ENCODE data around the gene ARHGEF40.

ARHGEF40 gene

DNA sequence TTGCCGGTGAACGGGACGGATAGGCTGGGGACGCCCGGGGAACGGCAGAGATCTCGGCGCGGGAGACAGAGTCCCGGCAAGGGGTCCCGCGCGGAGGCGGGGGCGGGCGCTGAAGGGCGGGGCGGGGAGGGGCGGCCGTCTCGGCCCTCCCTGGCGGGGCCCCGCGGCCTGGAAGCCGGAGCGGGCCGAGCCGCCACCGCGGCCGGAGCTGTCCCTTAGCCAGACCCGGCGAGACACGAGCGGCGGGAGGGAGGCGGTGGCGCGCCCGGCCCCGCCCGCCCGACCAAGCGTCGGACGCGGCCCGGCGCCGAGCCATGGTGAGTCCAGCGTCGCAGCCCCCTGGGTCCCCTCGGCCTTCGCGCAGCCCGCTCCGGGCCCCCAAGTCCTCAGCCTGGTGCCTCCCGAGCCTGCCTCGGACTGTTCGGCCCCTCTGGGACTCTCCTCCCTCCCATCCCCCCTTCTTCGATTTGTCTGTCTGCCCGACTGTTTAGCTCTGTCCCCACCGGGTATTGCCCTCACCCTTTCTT is at the start of gene ARHGEF40:
Gene ARHGEF40 (plus strand): TSS at position 222 of the 527 bp plus-strand sequence. CDS start 93 bp downstream, at position 315.
- DNase-seq (ENCODE audit: low read depth in 2 of 2) = no peak

DNA sequence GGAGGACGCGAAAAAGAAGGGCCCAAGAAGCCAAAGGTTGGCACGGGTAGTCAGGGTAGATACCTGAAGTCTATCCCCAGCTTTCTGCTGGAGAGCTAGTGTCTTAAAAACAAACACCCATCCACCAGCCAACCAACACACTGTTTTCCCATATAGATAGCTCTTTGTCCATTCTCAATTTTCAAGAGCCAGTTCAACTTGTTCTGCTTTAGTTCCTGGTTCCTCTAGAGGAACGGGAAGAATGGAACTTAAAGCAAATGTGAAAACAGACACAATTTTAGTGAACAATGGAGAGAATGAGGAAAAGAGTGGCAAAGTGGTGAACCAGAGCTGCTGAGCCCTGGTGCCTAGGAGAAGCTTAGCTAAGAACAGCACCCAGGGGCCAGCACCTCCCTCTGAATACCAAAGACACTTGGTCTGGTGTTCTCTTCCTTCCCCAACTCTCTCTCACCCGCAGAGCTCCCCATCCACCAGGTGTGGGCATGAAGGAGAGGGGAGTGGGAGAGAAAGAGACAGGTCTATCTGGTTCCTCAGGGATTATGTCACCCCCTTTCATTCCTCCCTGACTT is 49.0 kb upstream of the ARHGEF40 start:
- no peak for DNase-seq (ENCODE audit: low read depth in 2 of 2)

DNA sequence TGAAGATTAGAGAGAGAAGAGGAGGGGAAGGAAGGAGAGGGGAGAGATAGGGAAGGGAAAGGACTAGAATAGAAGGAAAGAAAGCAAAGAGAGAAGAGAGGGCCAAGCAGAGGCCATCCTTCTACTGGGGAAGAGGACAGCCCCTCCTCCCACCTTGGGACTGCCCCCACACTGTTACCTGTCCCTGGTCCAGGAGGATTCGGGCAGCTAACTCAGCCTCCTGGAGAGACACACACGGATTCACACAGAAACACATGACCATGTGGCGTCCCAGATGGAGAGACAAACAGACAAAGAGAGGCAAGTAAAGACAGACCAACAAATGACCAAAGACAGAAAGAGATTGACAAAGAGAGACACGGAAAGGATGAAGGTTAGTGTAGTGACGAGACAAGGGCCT is 47.4 kb upstream of the ARHGEF40 start:
- no peak for DNase-seq (ENCODE audit: low read depth in 2 of 2)

DNA sequence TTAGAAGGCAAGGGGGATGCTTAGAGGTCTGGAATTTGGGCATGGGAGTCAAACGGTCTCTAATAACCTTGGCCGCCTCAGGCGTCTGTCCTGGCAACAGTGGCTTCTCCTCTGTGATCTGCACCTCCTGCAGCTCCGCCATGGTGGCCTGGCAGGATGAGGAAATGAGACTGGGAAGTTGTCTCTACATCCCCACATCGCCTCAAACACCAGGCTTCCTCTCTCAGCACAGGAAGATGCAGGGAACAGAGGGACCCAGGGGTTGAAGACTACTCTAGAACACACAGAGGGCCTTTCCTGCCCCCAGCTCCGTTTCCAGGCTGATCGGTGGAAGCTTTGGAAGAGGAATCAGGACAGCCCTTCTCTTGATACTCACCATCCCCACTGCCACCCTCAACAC is 46.9 kb upstream of the ARHGEF40 start:
- no peak for DNase-seq (ENCODE audit: low read depth in 2 of 2)

DNA sequence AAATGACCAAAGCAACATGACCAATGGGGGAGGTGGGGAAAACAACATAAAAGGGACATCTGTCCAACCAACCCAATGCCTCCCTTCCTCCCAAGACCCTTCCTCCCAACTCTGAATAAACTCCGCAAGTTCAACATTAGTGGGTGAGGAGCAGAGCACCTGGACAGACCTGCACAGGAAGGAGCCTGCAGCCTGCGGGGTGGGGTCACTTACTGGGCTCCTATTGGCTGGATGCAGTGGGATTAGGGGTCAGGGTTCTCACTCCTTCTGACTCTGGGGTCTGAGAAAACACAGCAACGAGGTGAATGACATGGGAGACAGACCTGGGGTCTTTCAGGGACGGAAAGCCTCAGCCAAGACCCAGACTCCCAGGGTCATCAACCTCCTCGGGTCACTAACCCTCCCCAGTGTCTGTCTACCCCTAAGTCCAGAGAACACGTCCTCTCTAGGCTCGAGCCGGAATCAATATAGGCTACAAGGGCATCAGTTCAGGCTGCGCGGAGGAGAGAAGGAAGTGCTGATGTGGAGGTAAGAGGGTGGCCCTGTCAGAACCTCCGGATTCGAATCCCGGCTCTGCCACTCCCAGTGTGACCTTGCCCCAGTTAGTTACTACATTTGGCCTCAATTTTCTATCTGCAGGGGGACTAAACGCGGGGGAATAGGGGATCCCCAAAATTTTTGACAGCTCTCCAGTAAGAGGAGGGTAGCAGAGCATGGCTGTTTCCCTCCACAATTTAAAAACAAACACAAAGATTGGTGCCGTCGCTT is 46.1 kb upstream of the ARHGEF40 start:
- no peak for DNase-seq (ENCODE audit: low read depth in 2 of 2)

DNA sequence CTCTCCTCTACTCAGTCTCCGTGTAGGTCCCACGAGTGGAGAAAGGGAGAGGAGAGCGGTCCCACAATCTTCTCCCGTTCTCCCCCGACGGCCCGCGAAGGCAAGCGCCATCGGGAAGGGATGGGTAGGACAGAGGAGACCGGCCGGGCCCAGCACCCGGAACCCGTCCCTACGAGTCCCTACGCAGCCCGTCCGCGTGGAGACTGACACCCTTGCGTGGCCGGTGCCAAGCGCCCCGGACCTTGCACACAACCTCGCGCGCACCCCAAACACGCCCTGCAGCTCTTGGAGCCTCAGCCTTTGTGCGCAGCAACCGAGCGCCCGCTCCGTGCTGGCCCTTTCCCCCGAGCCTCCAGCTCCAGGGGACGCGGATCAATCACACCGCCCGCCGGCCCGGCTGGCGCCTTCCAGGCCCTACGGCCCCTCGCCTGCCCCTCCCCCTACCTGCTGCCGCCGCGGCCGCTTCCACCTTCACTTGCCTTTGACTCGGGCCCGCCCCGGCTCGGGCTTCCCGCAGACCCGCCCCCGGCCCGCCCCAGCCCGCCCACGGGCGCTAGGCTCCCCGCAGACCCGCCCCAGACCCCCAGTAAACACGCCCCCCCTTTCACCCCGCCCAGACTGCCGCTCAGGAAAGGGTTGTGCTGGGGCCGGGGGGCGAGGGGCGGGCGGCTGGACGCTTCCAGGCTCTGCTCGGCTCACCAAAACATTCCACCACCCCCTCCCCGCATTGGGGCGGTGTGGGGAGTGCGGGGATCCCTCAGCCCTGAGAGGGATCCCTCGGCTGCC is 45.3 kb upstream of the ARHGEF40 start, which contains the start of gene NDRG2:
Gene NDRG2 (minus strand): TSS at position 477 of the 786 bp plus-strand sequence. CDS start 1,746 bp downstream, outside the sequence.
- DNase-seq (ENCODE audit: low read depth in 2 of 2) = no peak

DNA sequence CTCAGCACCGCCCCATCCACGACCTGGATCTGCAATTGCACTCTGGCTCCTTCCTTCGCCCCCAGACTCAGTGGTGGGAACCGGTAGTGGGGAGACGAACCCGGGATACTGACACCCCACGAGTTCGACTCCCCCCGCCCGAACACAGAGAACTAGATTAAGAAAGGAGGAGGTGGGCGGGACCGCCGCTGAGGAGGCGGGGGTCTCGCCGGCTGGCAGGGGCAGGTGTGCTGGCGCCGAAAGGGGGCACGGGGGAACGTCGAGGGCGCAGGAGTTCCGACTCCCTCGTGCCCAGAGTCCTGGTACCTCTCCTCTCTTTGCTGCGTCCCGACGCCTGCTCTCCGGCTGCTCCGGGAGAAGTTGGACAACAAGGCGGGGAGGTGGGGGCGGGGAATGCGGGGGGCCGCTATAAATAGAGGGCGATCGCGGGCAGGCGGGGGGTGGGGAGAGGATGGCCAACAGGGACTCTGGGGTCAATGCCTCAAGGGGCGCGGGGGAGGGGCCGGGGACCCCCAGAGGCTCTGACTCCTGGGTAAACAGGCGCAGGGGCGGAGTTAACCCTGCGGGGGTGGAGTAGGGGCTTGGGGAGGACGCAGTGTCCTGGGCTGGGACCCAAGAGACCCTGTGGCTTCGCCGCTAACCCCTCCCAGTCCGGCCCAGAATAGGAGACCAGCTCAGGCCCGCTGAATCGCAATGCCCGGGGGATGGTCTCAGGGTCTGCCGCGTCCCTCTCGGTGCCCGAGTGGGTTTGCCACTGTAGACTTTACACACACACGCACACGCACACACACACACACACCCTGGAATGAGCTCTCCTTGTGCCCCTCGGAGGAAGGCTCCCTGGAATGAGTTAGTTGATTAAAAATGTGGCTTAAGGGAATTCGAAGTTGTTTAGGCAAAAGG is 44.5 kb upstream of the ARHGEF40 start:
- no peak for DNase-seq (ENCODE audit: low read depth in 2 of 2)

- no peak for DNase-seq (ENCODE audit: low read depth in 2 of 2)
These were observed 43.7 kb upstream of the ARHGEF40 start for GRCh38 chr14:21026274-21026987.

GRCh38 chr14:21026988-21027315 is 43.2 kb upstream of the ARHGEF40 start:
- DNase-seq (ENCODE audit: low read depth in 2 of 2) = no peak

- no peak for DNase-seq (ENCODE audit: low read depth in 2 of 2)
These were observed 40.2 kb upstream of the ARHGEF40 start, which contains the start of gene TPPP2 for GRCh38 chr14:21029917-21030316. TPPP2 (plus strand) TSS chr14:21030217; CDS start chr14:21030582, 365 bp downstream.

- no peak for DNase-seq (ENCODE audit: low read depth in 2 of 2)
These were observed 39.6 kb upstream of the ARHGEF40 start for GRCh38 chr14:21030531-21030930.

DNA sequence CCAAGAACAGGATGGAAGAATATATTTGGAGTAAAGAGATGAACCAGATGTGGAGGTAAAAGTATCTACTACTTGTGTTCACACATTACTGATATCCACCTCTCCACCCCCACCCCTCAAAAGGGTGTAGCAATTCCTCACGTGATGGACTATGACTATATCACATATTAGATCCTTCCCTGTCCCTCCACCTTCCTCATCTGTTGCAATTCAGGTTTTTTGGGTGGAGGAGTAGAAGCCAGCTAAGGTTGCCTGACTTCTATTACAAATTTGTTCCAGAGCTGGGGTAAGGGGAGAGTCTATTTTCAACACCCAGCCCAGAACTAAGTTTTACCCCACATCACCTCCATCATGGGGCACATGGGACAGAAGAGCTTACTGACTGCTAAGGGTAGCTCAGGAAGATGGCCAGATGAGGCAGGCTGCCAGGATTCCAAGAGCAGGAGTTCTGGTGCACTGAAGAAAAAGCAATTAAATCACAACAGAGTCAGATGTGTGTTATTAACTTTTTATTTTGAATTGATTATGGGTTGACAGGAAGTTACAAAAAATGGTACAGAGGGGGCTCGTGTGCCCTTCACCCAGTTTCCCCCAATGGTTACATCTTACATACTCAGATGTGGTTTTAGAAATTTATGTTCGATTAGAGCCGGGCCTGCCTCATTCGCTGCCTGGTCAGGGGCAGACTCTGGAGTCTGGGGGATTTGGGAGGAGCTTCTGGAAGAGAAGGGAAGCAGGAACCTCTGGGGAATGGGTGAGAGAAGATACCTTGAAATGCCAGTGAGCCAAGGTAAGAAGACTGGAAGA is 37.6 kb upstream of the ARHGEF40 start:
- DNase-seq (ENCODE audit: low read depth in 2 of 2) = no peak

DNA sequence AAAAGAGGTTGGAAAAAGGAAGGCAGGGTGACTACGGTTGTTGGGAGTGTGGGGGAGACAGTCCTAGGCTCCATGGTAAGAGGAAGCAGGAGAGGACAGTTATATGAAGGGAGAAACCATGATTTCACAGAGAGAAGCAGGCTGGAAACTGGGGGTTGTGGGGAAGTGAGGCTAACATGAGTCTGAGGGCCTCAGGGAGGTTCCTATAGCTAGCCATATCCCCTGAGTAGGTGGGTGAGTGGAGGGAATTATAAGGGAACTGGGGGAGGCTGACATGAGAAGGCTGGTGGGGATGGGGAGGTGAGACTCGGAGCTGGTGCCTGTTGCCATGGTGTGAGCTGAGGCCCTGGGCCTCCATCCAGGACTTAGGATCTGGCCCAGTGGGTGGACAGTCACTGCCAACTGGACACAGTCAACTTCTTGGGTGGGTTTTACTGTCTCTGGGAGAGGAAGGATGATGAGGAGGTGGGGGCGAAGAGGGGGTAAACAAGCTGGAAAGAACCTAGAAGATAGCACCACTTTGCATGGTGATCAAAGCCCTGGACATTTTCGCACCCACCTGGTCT is 36.9 kb upstream of the ARHGEF40 start:
- no peak for DNase-seq (ENCODE audit: low read depth in 2 of 2)

DNA sequence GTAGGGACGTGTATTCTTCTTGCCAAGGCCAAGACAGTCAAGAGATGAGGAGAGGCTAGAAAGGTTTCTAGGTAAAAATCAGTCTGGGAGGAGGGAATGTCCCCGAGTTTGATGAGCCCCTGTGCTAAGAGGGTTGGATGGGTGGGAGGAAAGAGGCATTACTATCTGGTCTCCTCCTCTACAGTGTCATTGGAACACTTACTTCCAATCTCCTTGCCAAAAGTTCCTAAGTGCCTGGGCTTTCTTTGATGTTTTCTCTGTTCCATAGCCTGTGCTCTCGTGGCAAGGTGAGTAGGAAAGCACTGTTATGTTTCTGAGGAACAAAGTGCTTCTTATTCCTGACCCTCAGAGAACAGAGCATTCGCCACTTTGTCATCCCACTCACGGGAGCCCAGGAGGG is 35.4 kb upstream of the ARHGEF40 start, which contains the start of gene RNASE13:
Gene RNASE13 (minus strand): TSS at position 101 of the 400 bp plus-strand sequence. CDS start 519 bp downstream, outside the sequence.
- DNase-seq (ENCODE audit: low read depth in 2 of 2) = no peak

GRCh38 chr14:21036751-21037150 is 33.4 kb upstream of the ARHGEF40 start:
- no peak for DNase-seq (ENCODE audit: low read depth in 2 of 2)

GRCh38 chr14:21037156-21037555 is 32.9 kb upstream of the ARHGEF40 start:
- DNase-seq (ENCODE audit: low read depth in 2 of 2) = no peak

DNA sequence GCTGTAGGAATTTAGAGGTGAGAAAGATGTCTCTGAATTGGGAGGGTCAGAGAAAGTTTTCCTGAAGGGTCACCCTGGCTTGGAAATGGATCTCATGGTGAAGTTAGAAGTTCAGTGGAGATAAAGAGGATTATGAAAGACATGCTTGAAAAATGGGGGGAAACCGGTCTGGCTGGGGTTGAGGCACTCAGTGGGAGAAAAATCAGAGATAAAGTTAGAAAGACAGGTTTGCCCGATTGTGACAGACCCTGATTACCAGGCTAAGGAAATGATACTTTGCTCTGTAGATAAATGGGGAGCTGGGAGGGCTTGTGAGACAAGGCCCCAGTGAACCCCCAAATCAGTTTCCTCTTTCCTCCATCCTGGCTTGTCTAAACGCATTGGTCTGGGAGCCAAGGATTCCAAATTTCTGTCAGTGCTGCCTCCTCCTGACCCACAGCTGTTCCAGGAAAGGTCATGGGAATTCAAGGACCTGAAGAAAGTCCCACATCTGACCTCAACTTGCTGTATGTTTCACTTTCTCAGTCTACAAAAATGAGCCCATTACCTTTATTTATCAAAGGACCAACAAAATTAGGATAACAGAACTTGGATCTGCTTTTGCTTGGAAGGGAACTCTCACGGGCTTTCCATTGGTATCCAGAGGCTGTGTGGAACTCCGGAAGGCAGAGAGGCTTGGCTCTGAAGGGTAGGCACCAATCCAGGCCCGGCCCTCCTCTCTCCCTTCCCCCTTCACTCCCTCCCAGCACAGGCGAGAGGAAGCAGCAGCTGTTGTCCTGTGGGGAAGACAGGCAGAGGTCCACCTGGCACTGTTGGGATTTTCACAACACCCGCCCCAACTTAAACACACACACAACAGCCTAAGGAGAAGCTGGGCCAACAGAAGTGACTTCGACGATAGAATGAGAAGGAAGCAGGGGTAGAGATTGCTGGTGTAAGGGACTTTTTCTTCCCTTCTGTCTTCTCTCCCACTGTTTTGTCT is 31.4 kb upstream of the ARHGEF40 start:
- no peak for DNase-seq (ENCODE audit: low read depth in 2 of 2)
